Measurements from ENCODE around the gene ZBTB7C. TPM values are rescaled to one million over a fixed set of nuclear protein-coding genes. Genes with fewer than 3 reads are reported as not detected.

The ZBTB7C gene
- total RNA-seq, 2 experiments from 2014 or later, result not detected

GRCh38 chr18:48038636-48039035 lies 370.5 kb downstream of the ZBTB7C start:
- Mint-ChIP-seq H3K27ac (no peak overlapping the region), H3K4me3 (no peak overlapping the region), H3K9me3 (ENCODE audit: low read depth) (no peaks in the 10 kb centered on the region), H3K36me3 (ENCODE audit: low read depth) (no peaks in the 10 kb centered on the region), H3K27me3 (peaks cover 2% of the 10 kb centered on the region), H3K4me1 (no peaks in the 10 kb centered on the region)
- no peak for ATAC-seq
- POLR2A ChIA-PET, result no interaction called here
- intact Hi-C loops (cut with DNase I, micrococcal nuclease), result no loop called here
- CTCF ChIA-PET, result no interaction called here
- DNase-seq, result no peak

- Mint-ChIP-seq H3K27me3 (peaks cover 2% of the 10 kb centered on the region), H3K4me1 (no peaks in the 10 kb centered on the region), H3K36me3 (ENCODE audit: low read depth) (no peaks in the 10 kb centered on the region), H3K9me3 (ENCODE audit: low read depth) (no peaks in the 10 kb centered on the region), H3K4me3 (no peak overlapping the region), H3K27ac (no peak overlapping the region)
- ATAC-seq (no peak), DNase-seq (peak; percentile 25)
- ChIA-PET CTCF (interaction anchor here (0.6 to 1.1 kb wide), 3 partner anchors 9 to 407 kb away, joined by 3 read pairs; no protein-coding TSS in a partner anchor), POLR2A (no interaction called here)
- intact Hi-C loops (cut with DNase I, micrococcal nuclease), result no loop called here
Measured at GRCh38 chr18:48037481-48038271, 371.5 kb downstream of the ZBTB7C start.

GRCh38 chr18:48036641-48037421 lies 372.4 kb downstream of the ZBTB7C start:
- Mint-ChIP-seq H3K9me3 (ENCODE audit: low read depth) (no peaks in the 10 kb centered on the region), H3K36me3 (ENCODE audit: low read depth) (no peaks in the 10 kb centered on the region), H3K27ac (no peak overlapping the region), H3K4me1 (no peaks in the 10 kb centered on the region), H3K4me3 (no peak overlapping the region), H3K27me3 (no peaks in the 10 kb centered on the region)
- CTCF ChIA-PET, result interaction anchor here (0.6 to 1.1 kb wide), 2 partner anchors 10 to 410 kb away, joined by 3 to 5 read pairs; no protein-coding TSS in a partner anchor
- DNase-seq (no peak), ATAC-seq (no peak)
- intact Hi-C loops (cut with DNase I, micrococcal nuclease), result no loop called here
- POLR2A ChIA-PET, result no interaction called here

- intact Hi-C loops (cut with DNase I, micrococcal nuclease), result no loop called here
Measured at GRCh38 chr18:48036226-48036625, 373.0 kb downstream of the ZBTB7C start.

GRCh38 chr18:48035556-48035860 lies 373.7 kb downstream of the ZBTB7C start:
- DNase-seq (no peak), ATAC-seq (no peak)
- Mint-ChIP-seq H3K4me1 (no peaks in the 10 kb centered on the region), H3K27me3 (no peaks in the 10 kb centered on the region), H3K9me3 (ENCODE audit: low read depth) (no peaks in the 10 kb centered on the region), H3K4me3 (no peak overlapping the region), H3K27ac (no peak overlapping the region), H3K36me3 (ENCODE audit: low read depth) (no peaks in the 10 kb centered on the region)
- POLR2A ChIA-PET, result no interaction called here
- CTCF ChIA-PET, result no interaction called here
- intact Hi-C loops (cut with DNase I, micrococcal nuclease), result no loop called here

More at GRCh38 chr18:48036226-48036625, 373.0 kb downstream of the ZBTB7C start:
- ChIA-PET CTCF (interaction anchor here (0.6 kb wide), 1 partner anchor 411 kb away, joined by 5 read pairs; no protein-coding TSS in a partner anchor), POLR2A (no interaction called here)
- no peaks in the 10 kb centered on the region for H3K9me3 Mint-ChIP-seq (ENCODE audit: low read depth)
- no peak overlapping the region for H3K27ac Mint-ChIP-seq
- no peak for ATAC-seq
- H3K4me1 Mint-ChIP-seq, result no peaks in the 10 kb centered on the region
- H3K36me3 Mint-ChIP-seq (ENCODE audit: low read depth), result no peaks in the 10 kb centered on the region
- no peaks in the 10 kb centered on the region for H3K27me3 Mint-ChIP-seq
- DNase-seq, result no peak
- no peak overlapping the region for H3K4me3 Mint-ChIP-seq

- ChIA-PET CTCF (no interaction called here), POLR2A (no interaction called here)
- no peak overlapping the region for H3K4me3 Mint-ChIP-seq
- no peaks in the 10 kb centered on the region for H3K4me1 Mint-ChIP-seq
- DNase-seq (no peak), ATAC-seq (no peak)
- H3K9me3 Mint-ChIP-seq (ENCODE audit: low read depth), result no peaks in the 10 kb centered on the region
- no peaks in the 10 kb centered on the region for H3K36me3 Mint-ChIP-seq (ENCODE audit: low read depth)
- intact Hi-C loops (cut with DNase I, micrococcal nuclease), result no loop called here
- H3K27ac Mint-ChIP-seq, result no peak overlapping the region
- H3K27me3 Mint-ChIP-seq, result no peaks in the 10 kb centered on the region
Measured at GRCh38 chr18:48034651-48035555, 374.3 kb downstream of the ZBTB7C start.

GRCh38 chr18:48033790-48034650 lies 375.2 kb downstream of the ZBTB7C start:
- ATAC-seq (no peak), DNase-seq (no peak)
- H3K27me3 Mint-ChIP-seq, result no peaks in the 10 kb centered on the region
- intact Hi-C loops (cut with DNase I, micrococcal nuclease), result no loop called here
- ChIA-PET POLR2A (no interaction called here), CTCF (interaction anchor here (0.8 to 3.3 kb wide), 3 partner anchors 8 to 411 kb away, joined by 3 to 13 read pairs (median 5); no protein-coding TSS in a partner anchor)
- H3K27ac Mint-ChIP-seq, result no peak overlapping the region
- H3K36me3 Mint-ChIP-seq (ENCODE audit: low read depth), result no peaks in the 10 kb centered on the region
- no peaks in the 10 kb centered on the region for H3K9me3 Mint-ChIP-seq (ENCODE audit: low read depth)
- no peaks in the 10 kb centered on the region for H3K4me1 Mint-ChIP-seq
- H3K4me3 Mint-ChIP-seq, result no peak overlapping the region

GRCh38 chr18:48032876-48033789 lies 376.1 kb downstream of the ZBTB7C start:
- Mint-ChIP-seq H3K9me3 (ENCODE audit: low read depth) (no peaks in the 10 kb centered on the region), H3K27me3 (no peaks in the 10 kb centered on the region), H3K4me1 (no peaks in the 10 kb centered on the region), H3K36me3 (ENCODE audit: low read depth) (no peaks in the 10 kb centered on the region), H3K27ac (no peak overlapping the region), H3K4me3 (no peak overlapping the region)
- intact Hi-C loops (cut with DNase I, micrococcal nuclease), result no loop called here
- ChIA-PET CTCF (interaction anchor here (0.8 to 3.3 kb wide), 4 partner anchors 9 to 412 kb away, joined by 3 to 13 read pairs (median 4); no protein-coding TSS in a partner anchor), POLR2A (no interaction called here)
- DNase-seq (no peak), ATAC-seq (no peak)

GRCh38 chr18:48031641-48032040 lies 377.5 kb downstream of the ZBTB7C start:
- CTCF ChIA-PET, result interaction anchor here (0.7 to 3.3 kb wide), 5 partner anchors 16 to 414 kb away, joined by 3 to 13 read pairs (median 3); no protein-coding TSS in a partner anchor
- Mint-ChIP-seq H3K36me3 (ENCODE audit: low read depth) (no peaks in the 10 kb centered on the region), H3K4me1 (no peaks in the 10 kb centered on the region), H3K27me3 (no peaks in the 10 kb centered on the region), H3K9me3 (ENCODE audit: low read depth) (no peaks in the 10 kb centered on the region), H3K4me3 (no peak overlapping the region), H3K27ac (no peak overlapping the region)
- ATAC-seq (no peak), DNase-seq (no peak)
- intact Hi-C loops (cut with DNase I, micrococcal nuclease), result loop anchor here in 1 of 2 experiments (1.0 kb wide), 1 partner anchor 415 kb away; no protein-coding TSS in a partner anchor
- POLR2A ChIA-PET, result no interaction called here

Data from activated CD4-positive, alpha-beta T cell treated with anti-CD3 and anti-CD28 coated beads for 36 hours (primary cell).